Psoas muscle (tissue), 8 donors: ENCODE data around the gene UBL3. TPM values are rescaled to one million over a fixed set of nuclear protein-coding genes. Genes with fewer than 3 reads are reported as not detected.

Source experiments
- ATAC-seq, 4 donors: fragments of 200-7000 bp; cut with Tn5 transposase; one replicate each; pipeline ENCODE4 v1.9.1; 2020; ENCODE audit warnings: moderate library complexity in 3 of 4, mild to moderate bottlenecking in 2 of 4
- DNase-seq, 2 donors: peaks; one replicate each; pipeline ENCODE4 v3.0.0-alpha.2; 2020
- H3K27ac ChIP-seq: fragments of 200-600 bp; one replicate; pipeline ENCODE4 v1.8.0; 2022
- H3K27me3 ChIP-seq, 3 donors: fragments of 200-600 bp in 1 of 3; one replicate each; pipeline versions ENCODE4 v1.6.1 to v1.8.0; 2013 to 2022; ENCODE audit warnings: low read length in 2 of 3, mild to moderate bottlenecking in 2 of 3, moderate library complexity in 1 of 3; ENCODE audit not compliant: insufficient read depth in 3 of 3
- H3K36me3 ChIP-seq, 2 donors: fragments of 200-600 bp in 1 of 2; one replicate each; pipeline versions ENCODE4 v1.6.1 to v1.8.0; 2013 to 2022; ENCODE audit warnings: low read depth in 1 of 2, mild to moderate bottlenecking in 1 of 2, moderate library complexity in 1 of 2; ENCODE audit not compliant: insufficient read depth in 1 of 2
- H3K4me1 ChIP-seq: fragments of 200-600 bp; one replicate; pipeline ENCODE4 v1.8.0; 2022
- H3K4me3 ChIP-seq: fragments of 200-600 bp; one replicate; pipeline ENCODE4 v1.8.0; 2022; ENCODE audit warnings: mild to moderate bottlenecking
- H3K9me3 ChIP-seq: fragments of 200-600 bp; one replicate; pipeline ENCODE4 v1.8.0; 2022
- WGBS, 3 donors: extraction: QIAGEN DNeasy Blood & Tissue Kit; methylation state at CpG; one replicate each; pipeline versions ENCODE4 v1.1.6 to v1.1.7; 2013; 5-methylcytosine and 5-hydroxymethylcytosine counted together
- intact Hi-C, 2 donors: fragments of 100-400 bp; cut with DNase I; formaldehyde crosslinking; loops; one replicate each; pipeline versions ENCODE4 v1.11.0 to v1.14.2; 2022
- polyA plus RNA-seq, 3 donors: library from polyadenylated mRNA; stranded (reverse); fragments of 200-250 nt; gene quantifications; one replicate each; pipeline ENCODE4 v1.2.3, GENCODE V29; 2013
- total RNA-seq, 4 donors: library from RNA; stranded (reverse); fragmentation: NEBNext Ultra II Directional in 2 of 4; extraction: Animal tissue kit (Norgen Biotek cat#: 25700) in 2 of 4; gene quantifications; one replicate each; pipeline versions ENCODE4 v1.2.1 to v1.2.4, GENCODE V29; 2021 to 2023
- TF ChIP-seq, protein P1 (sequence below): fragments of 200-600 bp; IDR thresholded peaks from one replicate; pipeline ENCODE4 v1.8.0; 2022; ENCODE audit warnings: antibody characterized with exemption
- donor health status: healthy with polysubstance abuse.
- donor health status: DM: no; HTN: no; CAD: no; lungs with moderate emphysema.
- donor health status: Bipolar disorder and iron deficiency.
- donor health status: healthy.
- donor health status: DM: yes; HTN: yes; CAD: no.
- donor health status: DM: no; HTN: no; CAD: no.
- donor health status: DM: no; HTN: no; CAD: no.
- donor health status: DM: yes; HTN: yes; CAD: no.

UBL3 gene
- total and polyA plus RNA-seq, 7 donors = 15.7 to 43.8 (median 22.8) TPM

GRCh38 chr13:29852472-29853054, 2.1 kb upstream of the UBL3 start:
- no peak for DNase-seq
- 44 to 47% (median 47%) methylated on average over 5 of the region's 5 CpGs for WGBS, 3 donors
- no peaks in the 10 kb centered on the region for H3K9me3 ChIP-seq
- peaks cover 9% of the 10 kb centered on the region for H3K4me1 ChIP-seq
- H3K36me3 ChIP-seq = no peaks in the 10 kb centered on the region
- no peak for ATAC-seq
- peak overlapping the region; percentile 11 for H3K27ac ChIP-seq
- intact Hi-C loops = loop anchor here (5.0 to 10.0 kb wide), 3 partner anchors 70 to 348 kb away; no protein-coding TSS in a partner anchor
- TF ChIP-seq, protein P1, sequence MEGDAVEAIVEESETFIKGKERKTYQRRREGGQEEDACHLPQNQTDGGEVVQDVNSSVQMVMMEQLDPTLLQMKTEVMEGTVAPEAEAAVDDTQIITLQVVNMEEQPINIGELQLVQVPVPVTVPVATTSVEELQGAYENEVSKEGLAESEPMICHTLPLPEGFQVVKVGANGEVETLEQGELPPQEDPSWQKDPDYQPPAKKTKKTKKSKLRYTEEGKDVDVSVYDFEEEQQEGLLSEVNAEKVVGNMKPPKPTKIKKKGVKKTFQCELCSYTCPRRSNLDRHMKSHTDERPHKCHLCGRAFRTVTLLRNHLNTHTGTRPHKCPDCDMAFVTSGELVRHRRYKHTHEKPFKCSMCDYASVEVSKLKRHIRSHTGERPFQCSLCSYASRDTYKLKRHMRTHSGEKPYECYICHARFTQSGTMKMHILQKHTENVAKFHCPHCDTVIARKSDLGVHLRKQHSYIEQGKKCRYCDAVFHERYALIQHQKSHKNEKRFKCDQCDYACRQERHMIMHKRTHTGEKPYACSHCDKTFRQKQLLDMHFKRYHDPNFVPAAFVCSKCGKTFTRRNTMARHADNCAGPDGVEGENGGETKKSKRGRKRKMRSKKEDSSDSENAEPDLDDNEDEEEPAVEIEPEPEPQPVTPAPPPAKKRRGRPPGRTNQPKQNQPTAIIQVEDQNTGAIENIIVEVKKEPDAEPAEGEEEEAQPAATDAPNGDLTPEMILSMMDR = no peak
- no peak overlapping the region for H3K4me3 ChIP-seq
- H3K27me3 ChIP-seq = no peaks in the 10 kb centered on the region

- H3K27me3 ChIP-seq = no peaks in the 10 kb centered on the region
- peak; percentile 69 to 72 (median 70) for ATAC-seq
- H3K9me3 ChIP-seq = no peaks in the 10 kb centered on the region
- H3K36me3 ChIP-seq = no peaks in the 10 kb centered on the region
- DNase-seq = peak; percentile 65 to 85
- peaks cover 33% of the 10 kb centered on the region for H3K4me1 ChIP-seq
- TF ChIP-seq, protein P1 = no peak
- intact Hi-C loops = loop anchor here (2.0 to 10.0 kb wide), 5 partner anchors 73 to 345 kb away; no protein-coding TSS in a partner anchor
- H3K27ac ChIP-seq = peak overlapping the region; percentile 99
- peak overlapping the region; percentile 92 for H3K4me3 ChIP-seq
- WGBS, 3 donors = 0 to 1% (median 0%) methylated on average over 38 to 50 of the region's 50 CpGs
Measured at GRCh38 chr13:29849731-29850212, 645 bp downstream of the UBL3 start.

DNA sequence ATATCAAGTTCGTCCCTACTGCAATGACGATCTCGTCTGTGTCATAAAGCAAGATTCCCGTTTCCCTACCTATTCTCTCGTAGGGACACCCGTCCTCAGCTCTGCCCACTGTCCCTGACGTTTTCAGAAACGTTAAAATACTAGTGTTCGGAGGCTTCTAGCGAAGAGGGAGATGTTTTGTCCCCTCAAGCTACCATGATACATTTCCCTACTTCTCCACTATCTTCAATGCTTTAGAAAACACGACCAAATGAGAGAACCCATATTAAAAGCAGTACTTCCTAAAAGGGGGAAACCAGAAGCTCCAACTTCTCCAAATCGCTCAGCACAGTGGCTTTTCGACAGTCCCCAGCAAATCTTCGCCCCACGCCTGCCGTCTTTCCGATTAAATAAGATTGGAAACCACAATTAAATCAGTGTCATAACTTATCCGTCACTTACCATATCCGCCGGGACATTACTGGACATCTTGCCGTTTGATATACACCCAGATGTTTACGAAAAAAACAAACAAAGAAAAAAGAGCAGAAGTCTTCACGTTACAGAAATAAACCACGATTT, 1.3 kb downstream of the UBL3 start:
- no peaks in the 10 kb centered on the region for H3K27me3 ChIP-seq
- peak overlapping the region; percentile 99 for H3K27ac ChIP-seq
- ATAC-seq (no peak), DNase-seq (no peak)
- TF ChIP-seq, protein P1 = no peak
- H3K4me3 ChIP-seq = peak overlapping the region; percentile 92
- 0 to 1% (median 0%) methylated on average over 24 of the region's 24 CpGs for WGBS, 3 donors
- peaks cover 36% of the 10 kb centered on the region for H3K4me1 ChIP-seq
- H3K9me3 ChIP-seq = no peaks in the 10 kb centered on the region
- H3K36me3 ChIP-seq = no peaks in the 10 kb centered on the region
- intact Hi-C loops = loop anchor here (5.0 kb wide), 1 partner anchor 77 kb away; no protein-coding TSS in a partner anchor

DNA sequence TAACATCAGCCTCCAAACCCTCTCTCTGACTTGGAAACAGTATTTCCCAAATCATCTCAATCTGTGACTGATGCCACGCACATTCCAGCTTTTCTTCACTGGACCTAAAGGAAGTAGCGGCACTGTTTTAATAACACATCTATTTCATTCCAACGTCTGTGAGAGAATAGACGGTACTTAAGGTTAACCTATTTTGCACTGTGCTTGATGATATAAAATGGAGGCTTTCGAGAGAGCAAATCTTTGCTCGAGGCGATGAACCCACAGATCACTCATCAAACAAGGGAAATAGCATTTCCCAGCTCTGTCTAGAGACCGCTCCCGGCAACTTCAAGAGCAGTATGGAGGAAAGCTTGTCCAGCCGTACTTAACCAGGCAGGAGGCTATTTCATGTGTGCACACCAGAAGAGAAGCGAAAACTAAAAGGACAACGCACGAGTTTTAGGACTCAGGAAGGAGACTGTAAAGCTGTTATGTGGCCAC, 2.9 kb downstream of the UBL3 start:
- intact Hi-C loops = loop anchor here (5.0 kb wide), 1 partner anchor 75 kb away; no protein-coding TSS in a partner anchor
- peaks cover 32% of the 10 kb centered on the region for H3K4me1 ChIP-seq
- H3K27me3 ChIP-seq = no peaks in the 10 kb centered on the region
- 1 to 4% (median 1%) methylated on average over 13 of the region's 13 CpGs for WGBS, 3 donors
- DNase-seq (no peak), ATAC-seq (no peak)
- peak overlapping the region; percentile 92 for H3K4me3 ChIP-seq
- H3K27ac ChIP-seq = peak overlapping the region; percentile 67
- no peaks in the 10 kb centered on the region for H3K36me3 ChIP-seq
- H3K9me3 ChIP-seq = no peaks in the 10 kb centered on the region
- TF ChIP-seq, protein P1 = no peak
